22Rv1 (cell line): ENCODE data around the gene POLR2J2.
"Not testable (repeated sequence)": the region's sequence is repeated elsewhere in the genome, so short reads cannot be mapped to it uniquely, and the experiment has no call there.

Experiments
- ZFX ChIP-seq: fragments of 450-650 bp; IDR thresholded peaks from 2 replicates; pipeline ENCODE4 v1.6.1; 2017; ENCODE audit warnings: antibody characterized with exemption, borderline replicate concordance
- TF ChIP-seq, protein P1 (sequence below): fragments of 450-650 bp; IDR thresholded peaks from 2 replicates; pipeline ENCODE4 v1.5.1; 2017; ENCODE audit warnings: mild to moderate bottlenecking

GRCh38 chr7:102695033-102695552, 23.6 kb upstream of the POLR2J2 start:
- TF ChIP-seq, protein P1, sequence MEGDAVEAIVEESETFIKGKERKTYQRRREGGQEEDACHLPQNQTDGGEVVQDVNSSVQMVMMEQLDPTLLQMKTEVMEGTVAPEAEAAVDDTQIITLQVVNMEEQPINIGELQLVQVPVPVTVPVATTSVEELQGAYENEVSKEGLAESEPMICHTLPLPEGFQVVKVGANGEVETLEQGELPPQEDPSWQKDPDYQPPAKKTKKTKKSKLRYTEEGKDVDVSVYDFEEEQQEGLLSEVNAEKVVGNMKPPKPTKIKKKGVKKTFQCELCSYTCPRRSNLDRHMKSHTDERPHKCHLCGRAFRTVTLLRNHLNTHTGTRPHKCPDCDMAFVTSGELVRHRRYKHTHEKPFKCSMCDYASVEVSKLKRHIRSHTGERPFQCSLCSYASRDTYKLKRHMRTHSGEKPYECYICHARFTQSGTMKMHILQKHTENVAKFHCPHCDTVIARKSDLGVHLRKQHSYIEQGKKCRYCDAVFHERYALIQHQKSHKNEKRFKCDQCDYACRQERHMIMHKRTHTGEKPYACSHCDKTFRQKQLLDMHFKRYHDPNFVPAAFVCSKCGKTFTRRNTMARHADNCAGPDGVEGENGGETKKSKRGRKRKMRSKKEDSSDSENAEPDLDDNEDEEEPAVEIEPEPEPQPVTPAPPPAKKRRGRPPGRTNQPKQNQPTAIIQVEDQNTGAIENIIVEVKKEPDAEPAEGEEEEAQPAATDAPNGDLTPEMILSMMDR: not testable (repeated sequence)
- TF ChIP-seq ZFX: not testable (repeated sequence)
